Esophagus muscularis mucosa (tissue), 4 donors: ENCODE results near the gene FES. TPM values are rescaled to one million over a fixed set of nuclear protein-coding genes. Genes with fewer than 3 reads are reported as not detected.

Experiments used
- DNase-seq: peaks from one replicate; pipeline ENCODE4 v3.0.0-alpha.2; 2017; ENCODE audit errors: extremely low spot score
- H3K27ac ChIP-seq, 4 donors: fragments of 200-600 bp; sonication (generic); replicated peaks in 1 of 4; 1 replicate in 3 of 4; 2 replicates in 1 of 4; pipeline ENCODE4 v1.5.1; 2016 to 2019; ENCODE audit warnings: mild to moderate bottlenecking in 1 of 4
- H3K27me3 ChIP-seq, 4 donors: fragments of 200-600 bp; sonication (generic); one replicate each; pipeline versions ENCODE4 v1.5.1 to v1.6.0; 2016 to 2019
- H3K36me3 ChIP-seq, 4 donors: fragments of 200-600 bp; sonication (generic); one replicate each; pipeline ENCODE4 v1.5.1; 2016 to 2019
- H3K4me1 ChIP-seq, 4 donors: fragments of 200-600 bp; sonication (generic); one replicate each; pipeline ENCODE4 v1.5.1; 2016 to 2019
- H3K4me3 ChIP-seq, 4 donors: fragments of 200-600 bp; sonication (generic); 1 replicate in 2 of 4; 2 replicates in 2 of 4; pipeline ENCODE4 v1.5.1; 2016 to 2019; ENCODE audit warnings: mild to moderate bottlenecking in 4 of 4, moderate library complexity in 1 of 4
- H3K9me3 ChIP-seq, 4 donors: fragments of 200-600 bp; sonication (generic); 1 replicate in 3 of 4; 2 replicates in 1 of 4; pipeline ENCODE4 v1.5.1; 2016 to 2019
- CTCF ChIP-seq, 3 experiments: fragments of 200-600 bp in 2 of 3; fragments of 450-650 bp in 1 of 3; sonication (generic) in 2 of 3; IDR thresholded peaks; one replicate each; pipeline ENCODE4 v1.5.1; 2017 to 2019; ENCODE audit warnings: antibody characterized with exemption in 3 of 3, mild to moderate bottlenecking in 2 of 3, moderate library complexity in 1 of 3
- EP300 ChIP-seq: sonication (generic); formaldehyde crosslinking; IDR thresholded peaks from one replicate; pipeline ENCODE4 v1.6.1; 2017; ENCODE audit warnings: antibody characterized with exemption
- POLR2A ChIP-seq: fragments of 450-650 bp; IDR thresholded peaks from one replicate; pipeline ENCODE4 v1.6.1; 2017; ENCODE audit warnings: antibody characterized with exemption, moderate library complexity, mild to moderate bottlenecking, low read depth
- POLR2AphosphoS5 ChIP-seq, 2 donors: sonication (generic); formaldehyde crosslinking; IDR thresholded peaks; one replicate each; pipeline ENCODE4 v1.6.1; 2017; ENCODE audit warnings: antibody characterized with exemption in 2 of 2
- WGBS: methylation state at CpG from one replicate; pipeline ENCODE4 v1.1.5; 2018; 5-methylcytosine and 5-hydroxymethylcytosine counted together
- intact Hi-C: fragments of 100-400 bp; cut with DNase I; formaldehyde crosslinking; loops from one replicate; pipeline ENCODE4 v1.15.1; 2023
- total RNA-seq, 4 donors: library from RNA; depleted of rRNA; stranded (reverse); fragments of >200 nt; gene quantifications; one replicate each; pipeline versions ENCODE4 v1.1.0 to v1.2.1, GENCODE V29; 2016

Gene FES
- total RNA-seq, 4 donors from 2014 or later = 26.1 to 41.9 (median 34.0) TPM

GRCh38 chr15:90881181-90881977 lies 2.9 kb upstream of the FES start:
- no peak for DNase-seq
- peaks cover 17 to 42% (median 40%) of the 10 kb centered on the region in 4 donors for H3K4me1 ChIP-seq
- TF ChIP-seq POLR2AphosphoS5 (IDR thresholded peaks at IDR 0.05) (no peak), CTCF (IDR thresholded peaks at IDR 0.05) (no peak), POLR2A (no peak), EP300 (no peak)

GRCh38 chr15:90881978-90882721 lies 2.2 kb upstream of the FES start:
- Histone ChIP-seq H3K27ac (peak overlapping the region in 1 of 4 donors; percentile 11), H3K4me3 (no peak overlapping the region), H3K4me1 (peaks cover 24 to 50% (median 48%) of the 10 kb centered on the region in 4 donors), H3K27me3 (no peaks in the 10 kb centered on the region), H3K36me3 (peaks cover 38 to 63% (median 61%) of the 10 kb centered on the region in 4 donors), H3K9me3 (no peaks in the 10 kb centered on the region)
- no peak for DNase-seq
- intact Hi-C loops = no loop called here
- TF ChIP-seq POLR2A (no peak), POLR2AphosphoS5 (IDR thresholded peaks at IDR 0.05) (peak in 1 of 2 donors; percentile 33)
- WGBS = 85% methylated on average over 12 of the region's 19 CpGs

More at GRCh38 chr15:90881181-90881977, 2.9 kb upstream of the FES start:
- H3K27me3 ChIP-seq = no peaks in the 10 kb centered on the region
- no peaks in the 10 kb centered on the region for H3K9me3 ChIP-seq
- WGBS = 86% methylated on average over 20 of the region's 35 CpGs
- intact Hi-C loops = no loop called here
- peaks cover 42 to 64% (median 63%) of the 10 kb centered on the region in 4 donors for H3K36me3 ChIP-seq
- no peak overlapping the region for H3K4me3 ChIP-seq
- no peak overlapping the region for H3K27ac ChIP-seq

GRCh38 chr15:90882781-90883525 lies 1.4 kb upstream of the FES start:
- peak overlapping the region; percentile 90 to 93 (median 92) for H3K27ac ChIP-seq
- H3K36me3 ChIP-seq = peaks cover 35 to 63% (median 59%) of the 10 kb centered on the region in 4 donors
- no peak overlapping the region for H3K4me3 ChIP-seq
- peaks cover 32 to 50% (median 48%) of the 10 kb centered on the region in 4 donors for H3K4me1 ChIP-seq
- H3K27me3 ChIP-seq = no peaks in the 10 kb centered on the region
- intact Hi-C loops = no loop called here
- no peaks in the 10 kb centered on the region for H3K9me3 ChIP-seq
- no peak for DNase-seq
- WGBS = 77% methylated on average over 9 of the region's 13 CpGs
- TF ChIP-seq POLR2A (no peak), CTCF (IDR thresholded peaks at IDR 0.05) (no peak), POLR2AphosphoS5 (IDR thresholded peaks at IDR 0.05) (no peak), EP300 (no peak)

GRCh38 chr15:90883526-90883975 lies 753 bp upstream of the FES start:
- peak overlapping the region; percentile 59 to 71 (median 64) for H3K4me3 ChIP-seq
- WGBS = 0% methylated on average over 2 of the region's 7 CpGs
- DNase-seq = no peak
- peaks cover 32 to 50% (median 48%) of the 10 kb centered on the region in 4 donors for H3K4me1 ChIP-seq
- peak overlapping the region; percentile 90 to 93 (median 92) for H3K27ac ChIP-seq
- H3K36me3 ChIP-seq = peaks cover 33 to 59% (median 54%) of the 10 kb centered on the region in 4 donors
- TF ChIP-seq CTCF (IDR thresholded peaks at IDR 0.05) (no peak), POLR2A (no peak), EP300 (no peak), POLR2AphosphoS5 (IDR thresholded peaks at IDR 0.05) (no peak)
- no peaks in the 10 kb centered on the region for H3K9me3 ChIP-seq
- intact Hi-C loops = no loop called here
- H3K27me3 ChIP-seq = no peaks in the 10 kb centered on the region
